Muscle of arm (tissue), 12 donors: ENCODE results near the gene AGAP3. TPM values are rescaled to one million over a fixed set of nuclear protein-coding genes. Genes with fewer than 3 reads are reported as not detected.

Experiments used
- DNase-seq: peaks from one replicate; pipeline ENCODE4 v3.0.0-alpha.2; 2013
- polyA plus RNA-seq, 12 donors: library from polyadenylated mRNA; unstranded; fragments of 120-200 nt; gene quantifications; one replicate each; pipeline ENCODE4 v1.2.1, GENCODE V29; 2013; ENCODE audit not compliant: insufficient read length in 12 of 12

AGAP3 gene
- polyA plus RNA-seq, 12 donors: 62.4 to 86.8 (median 70.9) TPM; not detected in 1

DNA sequence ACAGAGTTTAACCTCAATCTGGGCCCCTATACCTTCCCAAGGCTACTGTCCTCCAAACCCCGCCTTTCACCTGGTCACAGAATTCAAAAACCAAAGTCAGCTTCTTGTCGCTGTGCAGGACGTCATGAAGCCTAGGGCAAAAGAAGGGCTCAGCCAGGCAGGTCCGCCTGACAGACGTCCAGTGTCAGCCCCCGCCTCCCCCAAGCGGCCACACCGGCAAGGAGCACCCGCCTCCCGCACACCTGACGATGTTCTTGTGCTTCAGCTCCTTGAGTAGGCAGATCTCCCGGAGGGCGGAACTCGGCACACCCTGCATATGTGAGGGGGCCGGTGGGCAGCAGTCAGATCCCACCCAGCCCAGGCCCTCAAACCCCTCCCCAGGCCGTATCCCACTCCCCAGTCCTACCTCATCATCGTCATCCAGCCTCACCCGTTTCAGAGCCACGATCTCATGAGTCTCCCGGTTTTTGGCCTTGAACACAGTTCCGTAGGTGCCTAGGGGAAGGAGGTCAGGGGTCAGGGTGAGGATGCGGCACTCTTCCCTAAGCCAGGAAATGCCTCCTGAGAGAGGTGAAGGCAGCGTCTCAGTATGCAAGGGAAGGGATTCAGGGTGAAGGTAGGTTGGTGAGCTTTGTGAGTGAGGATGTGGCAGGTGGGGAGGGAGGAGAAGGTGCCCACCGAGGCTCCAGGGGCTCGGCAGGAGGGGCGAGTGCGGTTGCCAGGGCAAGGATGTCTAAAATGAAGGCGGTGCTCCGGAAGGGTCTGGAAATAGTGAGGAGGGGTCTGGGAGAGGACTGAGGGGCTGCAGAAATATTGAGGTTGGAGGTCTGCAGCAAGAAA is 29.4 kb upstream of the AGAP3 start:
- no peak for DNase-seq

GRCh38 chr7:151057506-151057988 is 28.7 kb upstream of the AGAP3 start, which contains the start of gene CDK5:
Gene CDK5 (minus strand): TSS chr7:151057897. CDS start chr7:151057848, 49 bp downstream.
- DNase-seq: no peak

DNA sequence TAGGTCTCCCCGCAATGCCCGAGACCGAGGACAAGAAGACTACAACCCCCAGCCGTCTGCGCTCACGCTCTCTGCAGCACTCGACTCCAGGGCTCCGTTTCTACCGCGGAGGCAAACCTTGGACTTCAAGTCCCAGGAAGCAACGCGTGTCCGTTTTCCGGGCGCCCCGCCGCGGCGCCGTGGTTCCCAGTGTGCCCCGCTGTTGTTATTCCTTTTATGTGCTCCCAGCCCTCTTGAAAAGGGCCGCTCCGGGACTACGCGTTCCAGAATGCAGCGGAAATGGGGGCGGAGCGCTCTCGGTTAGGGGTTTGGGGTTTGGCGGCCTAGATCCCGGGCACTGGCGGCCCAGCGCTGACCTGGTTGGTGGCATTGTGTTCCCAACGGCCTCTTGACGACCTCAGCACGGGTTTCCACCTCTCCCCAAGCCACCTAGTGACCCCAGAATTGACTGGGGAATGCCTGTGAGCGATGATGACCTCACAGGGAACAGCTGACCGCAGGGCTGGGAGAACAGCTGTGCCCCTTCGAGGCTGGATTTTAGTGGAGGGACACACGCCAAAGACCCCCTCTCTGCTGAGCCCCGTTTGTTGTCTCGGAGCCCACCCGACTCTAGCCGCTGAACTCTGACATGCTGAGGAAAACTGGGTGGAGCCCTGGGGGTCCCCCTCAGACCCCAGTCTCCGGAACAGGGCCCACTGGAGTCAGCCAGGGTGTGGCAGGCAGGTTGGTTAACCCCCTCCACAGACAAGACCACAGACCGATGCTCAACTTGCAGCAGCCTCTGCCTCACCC is 28.1 kb upstream of the AGAP3 start:
- DNase-seq: peak; percentile 99

- DNase-seq: no peak
Measured at GRCh38 chr7:151058781-151059366, 27.4 kb upstream of the AGAP3 start.

DNA sequence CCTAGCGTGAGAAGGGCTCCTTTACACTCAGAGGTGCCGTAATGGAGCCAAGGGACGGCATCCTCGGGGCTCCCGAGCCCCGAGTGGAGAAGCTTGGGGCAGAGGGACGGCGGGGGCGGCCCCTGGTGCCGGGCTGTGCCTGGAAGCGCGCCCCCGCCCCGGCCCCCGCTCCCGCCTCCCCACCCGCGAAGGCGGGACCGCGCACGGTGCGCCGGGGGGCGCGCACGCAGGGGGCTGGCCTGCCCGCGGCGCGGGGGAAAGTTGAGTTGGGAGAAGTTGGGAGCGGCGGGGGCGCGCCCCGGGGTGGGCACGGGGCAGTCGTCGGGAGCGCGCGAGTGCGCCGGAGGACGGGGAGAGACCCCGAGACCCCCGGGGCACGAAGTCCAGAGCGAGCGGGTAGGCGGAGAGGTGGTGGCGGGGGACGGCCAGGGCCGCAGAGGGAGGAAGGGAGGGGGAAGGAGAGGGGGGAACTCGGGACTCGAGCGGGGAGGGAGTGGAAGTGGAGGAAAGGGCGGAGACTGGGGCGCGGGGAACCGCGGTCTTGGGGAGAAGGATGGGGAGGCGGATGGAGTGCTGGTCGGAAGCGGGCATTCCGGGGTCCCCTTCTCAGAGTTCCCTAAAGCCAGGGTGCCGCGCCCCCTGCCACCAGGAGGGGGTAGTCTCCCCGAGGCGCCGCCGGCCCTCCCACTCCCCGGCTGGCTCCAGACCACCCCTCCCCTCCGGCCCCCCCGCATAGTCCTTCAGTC is 26.7 kb upstream of the AGAP3 start, which contains the start of gene SLC4A2:
TSS of gene SLC4A2 (plus strand) at position 223 of the 746 bp plus-strand sequence. CDS start 2,399 bp downstream, outside the sequence.
- DNase-seq: peak; percentile 77

DNA sequence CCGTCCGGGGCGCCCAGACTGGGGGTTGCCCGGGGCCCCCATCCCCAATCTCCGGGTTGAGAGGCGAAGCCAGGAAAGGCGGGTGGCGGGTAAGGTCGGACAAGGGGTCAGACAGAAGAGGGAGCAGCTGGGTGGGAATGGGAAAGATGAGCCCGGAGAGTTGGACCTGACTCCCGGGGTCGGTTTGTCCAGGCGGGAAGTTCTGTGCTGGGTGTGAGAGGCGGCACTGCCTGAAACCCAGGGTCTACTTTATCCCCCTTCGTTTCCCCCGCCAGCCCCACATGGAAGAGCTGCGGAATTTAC is 26.2 kb upstream of the AGAP3 start:
- no peak for DNase-seq

- DNase-seq: no peak
Measured at GRCh38 chr7:151060416-151061212, 25.7 kb upstream of the AGAP3 start.

GRCh38 chr7:151061213-151062110 is 24.8 kb upstream of the AGAP3 start:
- no peak for DNase-seq

DNA sequence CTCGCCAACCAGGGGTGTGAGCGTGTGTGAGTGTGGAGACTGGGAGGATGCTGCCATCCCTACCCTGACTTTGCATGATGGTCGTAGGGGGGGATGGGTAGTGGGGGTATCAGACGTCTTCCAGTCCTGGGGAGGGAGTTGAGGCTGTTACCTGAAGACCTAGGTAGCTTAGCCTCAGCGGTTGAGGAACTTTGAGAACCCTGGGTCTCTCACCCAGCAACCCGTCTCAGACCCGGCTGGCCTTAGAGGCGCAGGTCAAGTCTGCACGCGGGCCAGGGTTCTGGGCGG is 24.2 kb upstream of the AGAP3 start:
- no peak for DNase-seq

GRCh38 chr7:151062399-151063211 is 23.7 kb upstream of the AGAP3 start:
- DNase-seq: no peak

- DNase-seq: no peak
Measured at GRCh38 chr7:151063212-151063561, 23.1 kb upstream of the AGAP3 start.

DNA sequence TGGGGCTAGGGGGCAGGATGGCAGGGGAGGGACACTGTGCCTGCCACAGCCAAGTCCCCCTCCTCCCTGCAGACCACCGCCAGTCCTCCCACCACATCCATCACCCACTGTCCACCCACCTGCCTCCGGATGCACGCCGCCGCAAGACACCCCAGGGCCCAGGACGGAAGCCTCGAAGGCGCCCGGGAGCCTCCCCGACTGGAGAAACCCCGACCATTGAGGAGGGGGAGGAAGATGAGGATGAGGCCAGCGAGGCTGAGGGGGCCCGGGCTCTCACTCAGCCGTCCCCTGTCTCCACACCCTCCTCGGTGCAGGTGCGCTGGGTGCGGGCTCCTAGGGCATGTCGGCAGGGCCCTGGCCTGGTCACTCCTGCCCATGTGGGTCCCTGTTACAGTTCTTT is 21.8 kb upstream of the AGAP3 start:
- no peak for DNase-seq

- DNase-seq: no peak
Measured at GRCh38 chr7:151064993-151065392, 21.3 kb upstream of the AGAP3 start.

DNA sequence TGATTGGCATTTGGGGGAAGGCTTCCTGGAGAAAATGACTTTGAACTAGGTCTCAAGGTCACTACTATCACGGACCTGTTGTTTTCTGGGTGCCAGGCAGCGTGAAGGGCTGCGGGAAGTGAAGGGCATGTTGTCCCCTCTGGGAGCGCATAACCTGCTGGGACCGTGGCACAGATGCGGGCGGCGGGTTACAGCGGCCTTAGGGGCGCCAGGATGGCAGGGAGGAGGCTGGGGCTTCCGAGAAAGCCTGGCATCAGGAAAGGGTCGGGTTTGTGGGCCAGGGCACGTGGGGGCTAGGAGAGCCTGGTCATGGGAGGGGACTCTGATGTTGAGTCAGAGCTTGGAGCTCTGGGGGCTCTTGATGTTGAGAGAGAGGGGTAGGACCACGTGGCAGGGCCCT is 20.8 kb upstream of the AGAP3 start:
- no peak for DNase-seq

GRCh38 chr7:151066273-151066974 is 19.9 kb upstream of the AGAP3 start:
- DNase-seq: no peak

DNA sequence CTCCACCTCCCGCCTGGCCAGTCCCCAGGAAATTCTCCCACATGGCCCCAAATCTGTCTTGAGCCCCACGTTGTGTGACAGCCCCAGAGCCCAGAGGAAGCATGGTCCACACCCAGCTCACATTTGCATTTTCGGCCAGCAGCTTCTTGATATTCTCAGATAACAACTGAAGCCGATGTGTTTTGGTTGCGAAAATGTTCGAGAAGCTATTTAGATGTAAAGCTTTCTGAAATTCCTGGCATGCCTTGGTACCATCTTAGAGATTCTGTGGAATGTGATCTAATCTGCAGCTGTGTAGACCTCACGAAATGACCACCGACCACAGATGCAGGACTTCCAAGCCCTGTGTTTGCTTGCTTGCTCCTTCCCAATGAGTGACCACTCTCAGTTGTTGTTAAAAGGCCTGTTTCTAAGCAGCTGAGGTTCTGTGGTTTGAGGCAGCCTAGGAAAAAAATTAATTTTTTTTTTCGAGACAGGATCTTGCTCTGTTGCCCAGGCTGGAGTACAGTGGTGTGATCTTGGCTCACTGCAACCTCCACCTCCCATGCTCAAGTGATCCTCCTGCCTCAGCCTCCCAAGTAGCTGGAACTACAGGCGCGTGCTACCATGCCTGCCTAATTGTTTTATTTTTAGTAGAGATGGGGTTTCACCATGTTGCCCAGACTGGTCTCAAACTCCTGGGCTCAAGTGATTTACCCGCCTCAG is 18.1 kb upstream of the AGAP3 start:
- DNase-seq: no peak

DNA sequence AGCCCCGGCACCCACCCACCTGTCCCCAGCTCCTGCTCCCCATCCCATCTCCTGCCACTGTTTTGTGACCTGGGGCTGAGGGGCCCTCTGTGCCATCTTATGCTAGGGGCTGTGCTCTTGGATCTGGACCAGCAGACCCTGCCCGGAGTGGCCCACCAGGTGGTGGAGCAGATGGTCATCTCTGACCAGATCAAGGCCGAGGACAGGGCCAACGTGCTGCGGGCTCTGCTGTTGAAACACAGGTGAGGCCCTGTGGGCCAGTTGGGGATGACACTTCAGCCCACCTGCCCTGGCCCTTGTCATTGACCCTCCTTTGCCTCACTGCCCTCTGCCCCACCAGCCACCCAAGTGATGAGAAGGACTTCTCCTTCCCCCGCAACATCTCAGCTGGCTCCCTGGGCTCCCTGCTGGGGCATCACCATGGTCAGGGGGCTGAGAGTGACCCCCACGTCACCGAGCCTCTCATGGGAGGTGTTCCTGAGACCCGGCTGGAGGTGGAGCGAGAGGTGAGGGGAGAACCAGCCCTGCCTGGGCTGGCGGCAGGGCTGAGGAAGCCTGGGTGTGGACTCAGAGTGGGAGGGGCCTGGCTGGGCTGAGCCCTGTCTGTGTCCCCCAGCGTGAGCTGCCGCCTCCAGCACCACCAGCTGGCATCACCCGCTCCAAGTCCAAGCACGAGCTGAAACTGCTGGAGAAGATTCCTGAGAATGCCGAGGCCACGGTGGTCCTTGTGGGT is 16.3 kb upstream of the AGAP3 start:
- no peak for DNase-seq
